CD14-positive monocyte (primary cell): ENCODE data around the gene CLDN8. TPM values are rescaled to one million over a fixed set of nuclear protein-coding genes. Genes with fewer than 3 reads are reported as not detected.

ENCODE experiments used
- DNase-seq, 3 donors: peaks; one replicate each; pipeline ENCODE4 v3.0.0-alpha.2; 2011 to 2022
- H2AFZ ChIP-seq: 2 replicates; pipeline ENCODE4 v1.6.0; 2012; ENCODE audit warnings: mild to moderate bottlenecking, low read depth, low read length, inconsistent platforms; ENCODE audit not compliant: insufficient read depth, poor library complexity, severe bottlenecking
- H3K27ac ChIP-seq, 2 donors: 1 replicate in 1 of 2; 2 replicates in 1 of 2; pipeline ENCODE4 v1.5.1; 2012 to 2013; ENCODE audit warnings: low read length in 2 of 2, control low read depth in 1 of 2, inconsistent platforms in 1 of 2, low read depth in 1 of 2, mild to moderate bottlenecking in 1 of 2
- H3K27me3 ChIP-seq, 2 donors: one replicate each; pipeline versions ENCODE4 v1.6.0 to v1.6.1; 2011 to 2013; ENCODE audit warnings: low read length in 2 of 2; ENCODE audit not compliant: control insufficient read depth in 2 of 2, insufficient read depth in 2 of 2
- H3K36me3 ChIP-seq, 2 donors: replicated peaks in 1 of 2; 1 replicate in 1 of 2; 2 replicates in 1 of 2; pipeline versions ENCODE4 v1.5.1 to v1.6.1; 2012 to 2013; ENCODE audit warnings: low read length in 2 of 2, control low read depth in 1 of 2, inconsistent platforms in 1 of 2, mild to moderate bottlenecking in 1 of 2; ENCODE audit not compliant: insufficient read depth in 2 of 2, control insufficient read depth in 1 of 2
- H3K4me1 ChIP-seq, 2 donors: 1 replicate in 1 of 2; 2 replicates in 1 of 2; pipeline versions ENCODE4 v1.5.1 to v1.6.1; 2012 to 2013; ENCODE audit warnings: low read length in 2 of 2, control low read depth in 1 of 2, inconsistent platforms in 1 of 2, mild to moderate bottlenecking in 1 of 2, moderate library complexity in 1 of 2; ENCODE audit not compliant: insufficient read depth in 2 of 2, control insufficient read depth in 1 of 2
- H3K4me2 ChIP-seq: replicated peaks from 2 replicates; pipeline ENCODE3; 2012; ENCODE audit warnings: low read length, moderate library complexity, mild to moderate bottlenecking; ENCODE audit not compliant: poor library complexity, severe bottlenecking; ENCODE audit errors: extremely low read depth
- H3K4me3 ChIP-seq, 3 experiments: fragments of 200-600 bp in 1 of 3; sonication (generic) in 1 of 3; replicated peaks in 1 of 3; 1 replicate in 2 of 3; 2 replicates in 1 of 3; pipeline ENCODE4 v1.5.1; 2011 to 2013; ENCODE audit warnings: low read length in 3 of 3, mild to moderate bottlenecking in 3 of 3, control low read depth in 2 of 3, low read depth in 2 of 3, inconsistent platforms in 1 of 3, moderate library complexity in 1 of 3
- H3K79me2 ChIP-seq: 2 replicates; pipeline ENCODE4 v1.6.0; 2012; ENCODE audit warnings: mild to moderate bottlenecking, control low read depth, inconsistent platforms, low read length, moderate library complexity; ENCODE audit not compliant: insufficient read depth
- H3K9ac ChIP-seq: 2 replicates; pipeline ENCODE4 v1.6.0; 2017; ENCODE audit warnings: low read length, mild to moderate bottlenecking; ENCODE audit not compliant: insufficient read depth, poor library complexity, severe bottlenecking
- H3K9me3 ChIP-seq, 2 donors: replicated peaks in 1 of 2; 1 replicate in 1 of 2; 2 replicates in 1 of 2; pipeline versions ENCODE4 v1.5.1 to v1.6.1; 2012 to 2013; ENCODE audit warnings: low read length in 2 of 2, control low read depth in 1 of 2; ENCODE audit not compliant: control insufficient read depth in 1 of 2, insufficient read depth in 1 of 2
- H4K20me1 ChIP-seq: 2 replicates; pipeline ENCODE4 v1.6.0; 2012; ENCODE audit warnings: mild to moderate bottlenecking, low read length, control low read depth, moderate library complexity; ENCODE audit not compliant: insufficient read depth
- H3K27ac Mint-ChIP-seq, 7 donors: one replicate each; pipeline ENCODE4 v1.8.0; 2020; ENCODE audit warnings: mild to moderate bottlenecking in 7 of 7, mixed read lengths in 7 of 7, moderate library complexity in 6 of 7, inconsistent platforms in 2 of 7
- H3K27me3 Mint-ChIP-seq, 3 donors: one replicate each; pipeline ENCODE4 v1.8.0; 2021 to 2022; ENCODE audit warnings: low read depth in 3 of 3, mild to moderate bottlenecking in 3 of 3, mixed read lengths in 3 of 3, moderate library complexity in 3 of 3, inconsistent platforms in 1 of 3
- H3K36me3 Mint-ChIP-seq, 2 donors: one replicate each; pipeline ENCODE4 v1.8.0; 2020; ENCODE audit warnings: mixed read lengths in 2 of 2, inconsistent platforms in 1 of 2, mild to moderate bottlenecking in 1 of 2
- H3K4me1 Mint-ChIP-seq: one replicate; pipeline ENCODE4 v1.8.0; 2020; ENCODE audit warnings: mild to moderate bottlenecking, mixed read lengths
- H3K4me3 Mint-ChIP-seq, 2 donors: one replicate each; pipeline ENCODE4 v1.8.0; 2020; ENCODE audit warnings: mild to moderate bottlenecking in 2 of 2, mixed read lengths in 2 of 2, moderate library complexity in 1 of 2
- H3K9me3 Mint-ChIP-seq, 7 donors: one replicate each; pipeline ENCODE4 v1.8.0; 2020 to 2022; ENCODE audit warnings: mixed read lengths in 7 of 7, mild to moderate bottlenecking in 6 of 7, moderate library complexity in 6 of 7, inconsistent platforms in 2 of 7
- CTCF ChIP-seq: fragments of 200-600 bp; IDR thresholded peaks from one replicate; pipeline ENCODE4 v1.8.0; 2022; ENCODE audit warnings: antibody characterized with exemption, mild to moderate bottlenecking
- WGBS: methylation state at CpG from one replicate; pipeline ENCODE4 v1.1.5; 2013; ENCODE audit warnings: missing lambda C conversion rate; ENCODE audit not compliant: insufficient coverage; 5-methylcytosine and 5-hydroxymethylcytosine counted together
- intact Hi-C, 2 donors: fragments of 100-400 bp; cut with micrococcal nuclease; formaldehyde crosslinking; loops; one replicate each; pipeline versions ENCODE4 v1.15.0 to v1.15.1; 2023
- polyA plus RNA-seq, 3 donors: library from polyadenylated mRNA; depleted of rRNA in 1 of 3; unstranded in 2 of 3; stranded (reverse) in 1 of 3; fragments of 300-500 nt in 2 of 3; fragments of >200 nt in 1 of 3; fragmentation: Illumina TruSeq in 2 of 3; gene quantifications; 1 replicate in 2 of 3; 2 replicates in 1 of 3; pipeline ENCODE4 v1.2.3, GENCODE V29; 2012 to 2021

Gene CLDN8
- polyA plus RNA-seq, 3 donors, result not detected

- H3K79me2 ChIP-seq, result no peaks in the 10 kb centered on the region
- TF ChIP-seq CTCF, result no peak
- no peaks in the 10 kb centered on the region for H4K20me1 ChIP-seq
- Mint-ChIP-seq H3K27me3 (no peaks in the 10 kb centered on the region), H3K4me3 (no peak overlapping the region), H3K27ac (no peak overlapping the region), H3K4me1 (no peaks in the 10 kb centered on the region), H3K36me3 (no peaks in the 10 kb centered on the region), H3K9me3 (peaks cover 0 to 8% (median 2%) of the 10 kb centered on the region in 7 donors)
- WGBS, result 100% methylated on average over 2 of the region's 7 CpGs
- H3K27ac ChIP-seq, result no peak overlapping the region
- no peaks in the 10 kb centered on the region for H3K9me3 ChIP-seq
- no peaks in the 10 kb centered on the region for H3K27me3 ChIP-seq
- H3K9ac ChIP-seq, result no peak overlapping the region
- H3K4me2 ChIP-seq, result no peak overlapping the region
- no peak overlapping the region for H3K4me3 ChIP-seq
- intact Hi-C loops, result no loop called here
- H3K36me3 ChIP-seq, result no peaks in the 10 kb centered on the region
- no peaks in the 10 kb centered on the region for H3K4me1 ChIP-seq
- DNase-seq, result no peak
- no peak overlapping the region for H2AFZ ChIP-seq
Measured at GRCh38 chr21:30206551-30207251, 9.2 kb downstream of the CLDN8 start.

- no peaks in the 10 kb centered on the region for H3K4me1 Mint-ChIP-seq
- Histone ChIP-seq H3K9ac (no peak overlapping the region), H4K20me1 (no peaks in the 10 kb centered on the region), H3K4me1 (no peaks in the 10 kb centered on the region), H3K27ac (no peak overlapping the region), H3K9me3 (no peaks in the 10 kb centered on the region), H3K4me2 (no peak overlapping the region), H2AFZ (no peak overlapping the region), H3K4me3 (no peak overlapping the region), H3K27me3 (no peaks in the 10 kb centered on the region), H3K36me3 (no peaks in the 10 kb centered on the region), H3K79me2 (no peaks in the 10 kb centered on the region)
- no peaks in the 10 kb centered on the region for H3K27me3 Mint-ChIP-seq
- TF ChIP-seq CTCF, result no peak
- H3K36me3 Mint-ChIP-seq, result no peaks in the 10 kb centered on the region
- no CpG with 5 or more reads among the region's 2 CpGs for WGBS
- H3K27ac Mint-ChIP-seq, result no peak overlapping the region
- H3K9me3 Mint-ChIP-seq, result peaks cover 0 to 5% (median 0%) of the 10 kb centered on the region in 7 donors
- intact Hi-C loops, result no loop called here
- no peak overlapping the region for H3K4me3 Mint-ChIP-seq
- DNase-seq, result no peak
Measured at GRCh38 chr21:30200000-30200399, 15.9 kb downstream of the CLDN8 start.
